ENCODE results near the gene SLC16A3.
"Not testable (repeated sequence)": the region's sequence is repeated elsewhere in the genome, so short reads cannot be mapped to it uniquely, and the experiment has no call there.

DNA sequence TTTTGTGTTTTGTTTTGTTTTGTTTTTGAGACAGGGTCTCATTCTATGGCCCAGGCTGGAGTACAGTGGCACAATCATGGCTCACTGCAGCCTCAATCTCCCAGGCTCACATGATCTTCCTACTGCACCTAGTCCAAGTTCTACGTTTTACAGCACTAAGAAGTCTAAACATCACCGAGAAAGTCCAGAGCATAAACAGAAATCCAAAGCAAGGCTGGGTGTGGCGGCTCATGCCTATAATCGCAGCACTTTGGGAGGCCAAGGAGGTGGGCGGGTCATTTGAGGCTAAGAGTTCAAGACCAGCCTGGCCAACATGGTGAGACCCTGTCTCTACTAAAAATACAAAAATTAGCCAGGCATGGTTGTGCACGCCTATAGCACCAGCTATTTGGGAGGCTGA is 35.8 kb upstream of the SLC16A3 start:
- not testable (repeated sequence) for TF ChIP-seq CTCF (IDR thresholded peaks at IDR 0.05); POLR2A (IDR thresholded peaks at IDR 0.05); POLR2AphosphoS5 (IDR thresholded peaks at IDR 0.05; ENCODE audit: insufficient read depth in 1 of 2, low read depth in 1 of 2)

Data from vagina (tissue), 2 donors.